HepG2 (cell line): ENCODE measurements around the gene NAB2.

Experiments
- ELF4 ChIP-seq: sonication (generic); formaldehyde crosslinking; IDR thresholded peaks from 2 replicates; pipeline ENCODE4 v1.5.0; 2020; ENCODE audit warnings: missing genetic modification reagents, mild to moderate bottlenecking, moderate library complexity, borderline replicate concordance
- MBNL3 ChIP-seq: fragments of 250-450 bp; sonication (Bioruptor Pico); conservative IDR thresholded peaks from 2 replicates; pipeline ENCODE4 v1.8.0; 2022; ENCODE audit warnings: mild to moderate bottlenecking, inconsistent platforms
- NFATC3 ChIP-seq: sonication (generic); formaldehyde crosslinking; IDR thresholded peaks from 2 replicates; pipeline ENCODE4 v1.5.1; 2020; ENCODE audit warnings: mild to moderate bottlenecking, missing genetic modification reagents
- SATB2 ChIP-seq: sonication (generic); formaldehyde crosslinking; IDR thresholded peaks from 2 replicates; pipeline ENCODE4 v1.5.0; 2020; ENCODE audit warnings: missing genetic modification reagents
- SMC3 ChIP-seq: IDR thresholded peaks from 2 replicates; pipeline ENCODE4 v1.6.1; 2011; ENCODE audit warnings: low read length, improper control_type of control experiment
- TAF1 ChIP-seq: sonication (generic); formaldehyde crosslinking; IDR thresholded peaks from 2 replicates; pipeline ENCODE4 v1.4.0; 2020; ENCODE audit warnings: missing genetic modification reagents
- ZSCAN29 ChIP-seq: sonication (generic); formaldehyde crosslinking; conservative IDR thresholded peaks from 2 replicates; pipeline ENCODE4 v1.4.0; 2020; ENCODE audit warnings: mild to moderate bottlenecking, missing genetic modification reagents

DNA sequence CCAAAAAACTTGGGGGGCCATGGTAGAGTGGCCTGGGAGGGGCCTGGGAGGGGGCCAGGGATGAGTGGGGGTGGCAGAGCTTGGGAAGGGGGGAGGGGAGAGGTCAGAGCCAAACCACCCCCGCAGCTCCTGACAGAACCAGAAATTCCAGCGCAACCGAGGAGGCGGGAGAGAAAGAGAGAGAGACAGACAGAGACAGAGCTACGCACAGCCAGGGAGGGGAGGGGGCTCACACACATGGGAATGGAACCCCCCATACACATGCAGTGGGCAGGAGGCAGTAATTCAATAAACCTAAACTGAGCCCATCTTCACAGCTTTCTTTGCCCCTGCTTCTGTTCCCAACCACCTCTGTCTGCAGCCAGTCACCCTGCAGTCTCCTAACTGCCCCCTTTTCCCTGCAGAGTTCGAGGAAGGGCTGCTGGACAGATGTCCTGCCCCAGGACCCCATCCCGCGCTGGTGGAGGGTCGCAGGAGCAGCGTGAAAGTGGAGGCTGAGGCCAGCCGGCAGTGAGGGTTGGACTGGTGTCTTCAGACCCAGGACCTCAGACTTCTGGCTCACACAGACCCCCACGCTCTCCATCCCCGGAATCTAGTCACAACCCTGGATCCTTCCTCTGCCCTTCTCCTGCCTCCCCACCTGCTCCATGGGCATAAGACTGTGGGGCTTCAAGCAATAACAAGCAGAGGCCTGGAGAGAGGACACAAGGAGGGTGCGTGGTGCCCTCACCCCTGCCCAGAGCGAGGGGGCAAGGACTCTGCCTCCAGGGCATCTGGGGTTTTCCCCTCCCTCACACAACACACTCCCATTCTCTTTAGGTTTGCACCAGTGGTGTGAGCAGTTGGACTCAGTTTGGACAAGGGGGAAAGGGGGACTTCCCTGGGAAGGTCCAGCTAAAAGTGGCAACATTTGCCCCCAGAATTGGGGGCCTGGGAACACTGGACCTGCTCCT lies 5.6 kb downstream of the NAB2 start:
- TF ChIP-seq MBNL3 (CRISPR knock-in tag), result no peak
- TF ChIP-seq SATB2 (CRISPR knock-in tag), result no peak
- TF ChIP-seq ELF4, result no peak
- no peak for TF ChIP-seq SMC3
- TF ChIP-seq TAF1 (CRISPR knock-in tag), result no peak
- no peak for TF ChIP-seq ZSCAN29 (CRISPR knock-in tag)
- TF ChIP-seq NFATC3, result no peak
